ENCODE measurements around the gene SBF2. TPM values are rescaled to one million over a fixed set of nuclear protein-coding genes. Genes with fewer than 3 reads are reported as not detected.

The SBF2 gene
- total RNA-seq, 4 donors from 2014 or later: 20.6 to 48.6 (median 26.0) TPM

- Histone ChIP-seq H3K9me3 (no peaks in the 10 kb centered on the region), H3K27me3 (no peaks in the 10 kb centered on the region), H3K4me3 (no peak overlapping the region), H3K4me1 (peaks cover 0 to 8% (median 0%) of the 10 kb centered on the region in 3 donors), H3K27ac (no peak overlapping the region), H3K36me3 (peaks cover 0 to 80% (median 7%) of the 10 kb centered on the region in 3 donors)
- TF ChIP-seq CTCF (IDR thresholded peaks at IDR 0.05) (no peak), POLR2A (IDR thresholded peaks at IDR 0.05) (no peak)
- WGBS, 2 donors: 80 to 91% methylated on average over 3 of the region's 3 CpGs
- no peak for DNase-seq
- intact Hi-C loops (cut with DNase I): no loop called here
Measured at GRCh38 chr11:9790703-9791102, 503.3 kb downstream of the SBF2 start.

- TF ChIP-seq CTCF (IDR thresholded peaks at IDR 0.05) (no peak), POLR2A (IDR thresholded peaks at IDR 0.05) (no peak)
- Histone ChIP-seq H3K27me3 (no peaks in the 10 kb centered on the region), H3K4me1 (peaks cover 0 to 8% (median 0%) of the 10 kb centered on the region in 3 donors), H3K27ac (no peak overlapping the region), H3K9me3 (no peaks in the 10 kb centered on the region), H3K4me3 (no peak overlapping the region), H3K36me3 (peaks cover 0 to 82% (median 7%) of the 10 kb centered on the region in 3 donors)
- no peak for DNase-seq
- 81 to 94% methylated on average over 3 of the region's 3 CpGs for WGBS, 2 donors
- intact Hi-C loops (cut with DNase I): no loop called here
Measured at GRCh38 chr11:9789910-9790309, 504.1 kb downstream of the SBF2 start.

- intact Hi-C loops (cut with DNase I): no loop called here
- Histone ChIP-seq H3K27me3 (no peaks in the 10 kb centered on the region), H3K27ac (peak overlapping the region in 3 of 4 donors; percentile 1 to 54 (median 32))
Measured at GRCh38 chr11:9787981-9788521, 506.0 kb downstream of the SBF2 start.

GRCh38 chr11:9787260-9787659 lies 506.8 kb downstream of the SBF2 start:
- H3K9me3 ChIP-seq: no peaks in the 10 kb centered on the region
- H3K27me3 ChIP-seq: no peaks in the 10 kb centered on the region
- peaks cover 0 to 88% (median 7%) of the 10 kb centered on the region in 3 donors for H3K36me3 ChIP-seq
- H3K4me3 ChIP-seq: no peak overlapping the region
- DNase-seq: no peak
- intact Hi-C loops (cut with DNase I): no loop called here
- no peak for TF ChIP-seq POLR2A (IDR thresholded peaks at IDR 0.05)
- no peak for TF ChIP-seq CTCF (IDR thresholded peaks at IDR 0.05)
- peak overlapping the region in 1 of 4 donors; percentile 54 for H3K27ac ChIP-seq
- peaks cover 0 to 8% (median 0%) of the 10 kb centered on the region in 3 donors for H3K4me1 ChIP-seq
- 84 to 88% methylated on average over 5 of the region's 5 CpGs for WGBS, 2 donors

More at GRCh38 chr11:9787981-9788521, 506.0 kb downstream of the SBF2 start:
- 45 to 70% methylated on average over 1 to 2 of the region's 3 CpGs for WGBS, 2 donors
- no peaks in the 10 kb centered on the region for H3K9me3 ChIP-seq
- H3K4me1 ChIP-seq: peaks cover 0 to 8% (median 0%) of the 10 kb centered on the region in 3 donors
- H3K4me3 ChIP-seq: no peak overlapping the region
- TF ChIP-seq POLR2A (IDR thresholded peaks at IDR 0.05) (no peak), CTCF (IDR thresholded peaks at IDR 0.05) (no peak)
- peaks cover 0 to 88% (median 7%) of the 10 kb centered on the region in 3 donors for H3K36me3 ChIP-seq
- no peak for DNase-seq

GRCh38 chr11:9784602-9785315 lies 509.3 kb downstream of the SBF2 start:
- no peak for DNase-seq
- intact Hi-C loops (cut with DNase I): no loop called here
- H3K27me3 ChIP-seq: no peaks in the 10 kb centered on the region
- TF ChIP-seq POLR2A (IDR thresholded peaks at IDR 0.05): no peak
- no peak for TF ChIP-seq CTCF (IDR thresholded peaks at IDR 0.05)
- H3K27ac ChIP-seq: no peak overlapping the region
- peaks cover 0 to 8% (median 0%) of the 10 kb centered on the region in 3 donors for H3K4me1 ChIP-seq
- H3K36me3 ChIP-seq: peaks cover 0 to 98% (median 12%) of the 10 kb centered on the region in 3 donors
- 78 to 85% methylated on average over 5 to 6 of the region's 6 CpGs for WGBS, 2 donors
- no peak overlapping the region for H3K4me3 ChIP-seq
- no peaks in the 10 kb centered on the region for H3K9me3 ChIP-seq

All from esophagus squamous epithelium (tissue), 5 donors.